Testis (tissue), 5 donors: ENCODE measurements around the gene SALL3. TPM values are rescaled to one million over a fixed set of nuclear protein-coding genes. Genes with fewer than 3 reads are reported as not detected.

ENCODE experiments used
- DNase-seq: peaks from one replicate; pipeline ENCODE4 v3.0.0-alpha.2; 2019
- H3K27ac ChIP-seq, 2 donors: fragments of 200-600 bp; sonication (generic); one replicate each; pipeline ENCODE4 v1.5.1; 2019
- H3K27me3 ChIP-seq: fragments of 200-600 bp; sonication (generic); one replicate; pipeline ENCODE4 v1.5.1; 2019
- H3K36me3 ChIP-seq: fragments of 200-600 bp; sonication (generic); one replicate; pipeline ENCODE4 v1.5.1; 2017; ENCODE audit warnings: low read depth; ENCODE audit errors: missing control alignments
- H3K4me1 ChIP-seq: fragments of 200-600 bp; sonication (generic); one replicate; pipeline ENCODE4 v1.5.1; 2019
- H3K4me3 ChIP-seq, 2 donors: fragments of 200-600 bp; sonication (generic); one replicate each; pipeline ENCODE4 v1.5.1; 2017 to 2019
- H3K9me3 ChIP-seq: fragments of 200-600 bp; sonication (generic); one replicate; pipeline ENCODE4 v1.5.1; 2017
- CTCF ChIP-seq, 3 experiments: fragments of 450-650 bp in 2 of 3; fragments of 200-600 bp in 1 of 3; sonication (generic) in 1 of 3; IDR thresholded peaks; one replicate each; pipeline ENCODE4 v1.5.1; 2016 to 2019; ENCODE audit warnings: antibody characterized with exemption in 3 of 3, mild to moderate bottlenecking in 2 of 3, moderate library complexity in 1 of 3
- POLR2A ChIP-seq: fragments of 450-650 bp; IDR thresholded peaks from one replicate; pipeline ENCODE4 v1.6.1; 2017; ENCODE audit warnings: antibody characterized with exemption, mild to moderate bottlenecking, moderate library complexity
- WGBS, 2 donors: methylation state at CpG; one replicate each; pipeline ENCODE4 v1.1.5; 2018; 5-methylcytosine and 5-hydroxymethylcytosine counted together
- intact Hi-C: fragments of 100-400 bp; cut with DNase I; formaldehyde crosslinking; loops from one replicate; pipeline ENCODE4 v1.15.1; 2023; ENCODE audit warnings: low total_unique reads
- long read RNA-seq, 2 donors: transcript quantifications; one replicate each; lab custom pipeline, GENCODE V29; 2026
- polyA plus RNA-seq: library from polyadenylated mRNA; stranded (reverse); fragments of 350-450 nt; fragmentation: Illumina TruSeq; extraction: RNeasy Lipid Tissue Mini Kit (QIAGEN cat#74804); gene quantifications from one replicate; pipeline ENCODE4 v1.2.3, GENCODE V29; 2014; ENCODE audit warnings: low read depth, low replicate concordance; ENCODE audit not compliant: insufficient read depth
- total RNA-seq, 2 donors: library from RNA; depleted of rRNA; stranded (reverse); fragments of >200 nt; gene quantifications; one replicate each; pipeline ENCODE4 v1.2.3, GENCODE V29; 2016

The SALL3 gene
- total RNA-seq (10 to 100 TPM in 1 of 2 donors, 1 to 10 TPM in 1; 8.3 to 15.2 TPM), polyA plus RNA-seq (1.9 TPM)
- long read RNA-seq, donor 1: 0 reads
- long read RNA-seq, donor 2: 0 reads

- Histone ChIP-seq H3K27ac (peak within 1 kb of the TSS in 1 of 2 donors; percentile 30), H3K9me3 (no peaks in the 10 kb centered on the region), H3K27me3 (no peaks in the 10 kb centered on the region), H3K36me3 (no peaks in the 10 kb centered on the region), H3K4me1 (no peaks in the 10 kb centered on the region), H3K4me3 (peak within 1 kb of the TSS; percentile 31 to 47)
- intact Hi-C loops: no loop called here
- peak; percentile 59 for DNase-seq
- WGBS, 2 donors: no CpG with 5 or more reads among the region's 102 CpGs
- TF ChIP-seq POLR2A (no peak), CTCF (IDR thresholded peaks at IDR 0.05) (no peak)
Observed at GRCh38 chr18:78979730-78980278, at the start of gene SALL3. Gene SALL3, plus strand, starts transcription at chr18:78979818. Its CDS starts 457 bp downstream, at chr18:78980275.

GRCh38 chr18:78932281-78932680 lies 47.3 kb upstream of the SALL3 start:
- TF ChIP-seq CTCF (IDR thresholded peaks at IDR 0.05) (no peak), POLR2A (no peak)
- intact Hi-C loops: no loop called here
- no peak overlapping the region for H3K27ac ChIP-seq

GRCh38 chr18:78934003-78934402 lies 45.6 kb upstream of the SALL3 start:
- H3K4me1 ChIP-seq: no peaks in the 10 kb centered on the region
- H3K27me3 ChIP-seq: no peaks in the 10 kb centered on the region
- no peaks in the 10 kb centered on the region for H3K9me3 ChIP-seq
- H3K4me3 ChIP-seq: no peak overlapping the region
- no peaks in the 10 kb centered on the region for H3K36me3 ChIP-seq
- no peak overlapping the region for H3K27ac ChIP-seq
- DNase-seq: no peak
- TF ChIP-seq CTCF (IDR thresholded peaks at IDR 0.05): no peak
- no peak for TF ChIP-seq POLR2A
- intact Hi-C loops: no loop called here
- 83 to 90% methylated on average over 21 to 22 of the region's 22 CpGs for WGBS, 2 donors

More at GRCh38 chr18:78932281-78932680, 47.3 kb upstream of the SALL3 start:
- 48 to 66% methylated on average over 13 to 14 of the region's 14 CpGs for WGBS, 2 donors
- no peaks in the 10 kb centered on the region for H3K27me3 ChIP-seq
- H3K4me3 ChIP-seq: no peak overlapping the region
- H3K9me3 ChIP-seq: no peaks in the 10 kb centered on the region
- no peaks in the 10 kb centered on the region for H3K4me1 ChIP-seq
- no peaks in the 10 kb centered on the region for H3K36me3 ChIP-seq
- no peak for DNase-seq

- Histone ChIP-seq H3K36me3 (no peaks in the 10 kb centered on the region), H3K27me3 (no peaks in the 10 kb centered on the region), H3K27ac (no peak overlapping the region), H3K4me3 (no peak overlapping the region), H3K9me3 (no peaks in the 10 kb centered on the region), H3K4me1 (no peaks in the 10 kb centered on the region)
- intact Hi-C loops: no loop called here
- TF ChIP-seq POLR2A (no peak), CTCF (IDR thresholded peaks at IDR 0.05) (no peak)
- WGBS, 2 donors: 80 to 83% methylated on average over 20 of the region's 20 CpGs
- DNase-seq: no peak
Observed at GRCh38 chr18:78934551-78935225, 44.9 kb upstream of the SALL3 start.
